IPS DF 4.7 (cell line): ENCODE results near the gene CLDN7.

ENCODE experiments used
- DNase-seq: peaks from one replicate; pipeline ENCODE4 v3.0.0-alpha.2; 2013; ENCODE audit warnings: low spot score; ENCODE audit errors: extremely low read depth

The CLDN7 gene

DNA sequence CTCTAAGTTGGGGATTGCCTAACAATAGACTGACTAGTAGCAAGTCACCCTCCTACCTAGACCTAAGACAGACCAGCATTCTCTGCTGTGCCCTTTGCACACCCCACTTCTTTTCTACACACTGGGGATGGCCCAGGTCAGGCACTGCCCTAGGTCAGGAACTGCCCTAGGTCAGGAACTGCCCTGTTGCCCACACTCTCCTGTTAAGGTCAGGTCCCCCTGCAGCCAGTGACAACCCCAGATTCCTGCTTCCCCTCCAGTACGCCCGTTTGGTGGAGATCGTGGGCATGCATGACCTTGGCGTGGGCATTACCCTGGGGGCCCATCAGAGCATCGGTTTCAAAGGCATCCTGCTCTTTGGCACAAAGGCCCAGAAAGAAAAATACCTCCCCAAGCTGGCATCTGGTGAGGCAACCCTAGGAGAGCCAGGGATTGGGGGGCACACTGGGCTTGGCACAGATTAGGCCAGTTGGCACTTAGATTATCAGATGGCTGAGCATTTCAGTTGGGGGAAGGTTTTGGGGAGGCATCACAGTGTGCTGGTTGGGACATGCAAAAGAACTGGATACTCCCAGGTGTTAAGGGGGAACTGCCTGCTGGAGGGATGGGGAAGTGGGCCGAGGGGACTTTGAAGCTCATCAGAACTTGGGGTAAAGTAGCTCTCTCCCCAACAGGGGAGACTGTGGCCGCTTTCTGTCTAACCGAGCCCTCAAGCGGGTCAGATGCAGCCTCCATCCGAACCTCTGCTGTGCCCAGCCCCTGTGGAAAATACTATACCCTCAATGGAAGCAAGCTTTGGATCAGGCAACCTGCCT is 40.8 kb downstream of the CLDN7 start:
- no peak for DNase-seq

DNA sequence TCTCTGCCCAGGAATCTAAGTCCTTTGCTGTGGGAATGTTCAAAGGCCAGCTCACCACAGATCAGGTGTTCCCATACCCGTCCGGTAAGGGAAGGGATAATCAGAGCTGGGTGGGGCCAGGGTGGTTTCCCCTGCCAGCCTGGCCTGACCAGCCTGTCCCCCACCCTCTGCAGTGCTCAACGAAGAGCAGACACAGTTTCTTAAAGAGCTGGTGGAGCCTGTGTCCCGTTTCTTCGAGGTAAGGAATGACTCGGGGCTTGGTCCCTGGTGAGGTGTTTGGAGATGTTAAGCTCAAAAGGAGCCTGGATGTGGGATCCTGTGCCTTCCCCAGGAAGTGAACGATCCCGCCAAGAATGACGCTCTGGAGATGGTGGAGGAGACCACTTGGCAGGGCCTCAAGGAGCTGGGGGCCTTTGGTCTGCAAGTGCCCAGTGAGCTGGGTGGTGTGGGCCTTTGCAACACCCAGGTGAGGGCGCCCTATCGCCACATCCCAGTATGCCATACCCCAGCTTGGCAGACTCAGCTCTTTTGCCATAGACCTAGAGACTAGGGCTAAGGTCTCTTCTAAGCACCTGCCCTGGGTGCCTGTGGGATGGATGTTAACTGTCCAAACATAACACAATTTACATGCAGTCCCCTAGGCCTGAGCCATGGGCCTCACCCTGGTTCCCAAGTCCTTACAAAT is 41.5 kb downstream of the CLDN7 start:
- DNase-seq: no peak

DNA sequence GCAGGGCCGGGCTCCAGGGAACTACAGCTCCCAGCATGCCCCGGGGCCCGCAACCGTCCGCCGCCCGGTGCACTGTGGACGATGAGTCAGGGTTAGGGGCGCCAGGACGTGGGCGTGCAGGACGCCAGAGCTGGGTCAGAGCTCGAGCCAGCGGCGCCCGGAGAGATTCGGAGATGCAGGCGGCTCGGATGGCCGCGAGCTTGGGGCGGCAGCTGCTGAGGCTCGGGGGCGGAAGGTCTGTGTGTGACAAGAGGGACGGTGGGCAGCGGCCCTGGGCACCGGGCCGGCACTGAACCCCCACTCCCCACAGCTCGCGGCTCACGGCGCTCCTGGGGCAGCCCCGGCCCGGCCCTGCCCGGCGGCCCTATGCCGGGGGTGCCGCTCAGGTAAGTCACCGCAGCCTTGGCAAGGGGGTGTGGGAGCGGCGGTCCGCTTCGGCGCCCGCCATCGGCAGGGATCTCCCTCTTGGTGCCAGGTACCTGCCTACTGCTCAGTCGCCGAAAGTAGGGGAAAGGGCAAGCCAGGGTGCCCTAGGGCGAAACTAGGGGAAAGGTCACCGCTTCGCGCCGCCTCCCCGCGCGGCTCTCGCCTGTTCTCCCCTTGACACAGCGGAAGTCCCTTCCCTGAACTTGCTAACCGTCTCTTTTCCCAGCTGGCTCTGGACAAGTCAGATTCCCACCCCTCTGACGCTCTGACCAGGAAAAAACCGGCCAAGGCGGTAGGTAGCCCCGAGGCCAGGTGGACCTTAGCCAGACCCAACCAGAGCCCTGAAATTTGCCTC is 42.3 kb downstream of the CLDN7 start, which contains the start of the genes ACADVL and DLG4:
ACADVL (plus strand) TSS at position 127 of the 781 bp plus-strand sequence; CDS start at position 174, 47 bp downstream.
DLG4 (minus strand) TSS at position 25 of the 781 bp plus-strand sequence.
- no peak for DNase-seq

DNA sequence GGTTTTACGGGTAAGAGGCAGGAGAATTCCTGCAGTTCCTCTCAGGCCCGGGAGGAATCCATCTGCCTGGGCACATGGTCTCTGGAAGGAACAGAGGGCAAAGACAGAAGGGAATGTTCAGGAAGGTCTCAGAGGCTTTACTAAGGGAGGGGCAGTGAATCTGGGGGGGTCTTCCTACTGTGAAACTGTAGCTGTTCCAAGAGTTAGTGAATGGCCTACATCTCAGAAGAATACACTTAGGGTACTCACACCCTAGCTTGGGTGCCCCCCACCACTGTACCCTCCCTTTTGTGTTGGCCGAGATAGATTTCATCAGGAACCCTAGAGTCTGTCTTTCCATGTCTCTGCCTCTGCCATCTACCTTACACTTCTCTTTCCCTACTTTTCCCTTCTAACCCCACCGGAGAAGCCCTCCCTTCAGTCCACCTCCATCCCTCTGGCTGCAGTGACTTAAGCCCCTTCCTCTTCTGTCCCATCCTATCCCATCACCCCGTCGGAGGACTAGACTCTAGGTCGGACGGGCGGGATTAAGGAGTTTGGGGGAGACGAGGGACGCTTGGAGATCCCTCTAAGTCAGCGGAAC is 43.0 kb downstream of the CLDN7 start:
- no peak for DNase-seq

DNA sequence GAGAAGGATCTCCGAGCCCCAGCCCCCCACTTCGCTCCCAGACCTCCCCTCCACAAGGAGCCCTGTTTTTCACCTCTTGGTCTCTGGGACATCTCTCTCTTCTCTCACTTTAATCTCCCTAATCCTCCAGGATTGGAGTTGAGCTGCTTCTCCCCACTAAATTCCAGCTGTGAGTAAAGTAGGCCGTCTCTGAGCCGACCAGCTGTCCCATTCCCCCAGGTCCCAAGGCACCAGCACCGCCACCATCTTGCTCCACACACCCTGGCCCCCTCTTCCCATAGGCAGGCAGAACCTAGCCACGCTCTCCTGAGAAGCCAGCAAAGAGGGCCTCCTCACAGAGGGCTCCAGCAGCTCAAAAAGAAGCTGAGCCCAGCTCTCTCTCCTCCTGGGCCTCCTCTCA is 43.5 kb downstream of the CLDN7 start:
- DNase-seq: no peak

DNA sequence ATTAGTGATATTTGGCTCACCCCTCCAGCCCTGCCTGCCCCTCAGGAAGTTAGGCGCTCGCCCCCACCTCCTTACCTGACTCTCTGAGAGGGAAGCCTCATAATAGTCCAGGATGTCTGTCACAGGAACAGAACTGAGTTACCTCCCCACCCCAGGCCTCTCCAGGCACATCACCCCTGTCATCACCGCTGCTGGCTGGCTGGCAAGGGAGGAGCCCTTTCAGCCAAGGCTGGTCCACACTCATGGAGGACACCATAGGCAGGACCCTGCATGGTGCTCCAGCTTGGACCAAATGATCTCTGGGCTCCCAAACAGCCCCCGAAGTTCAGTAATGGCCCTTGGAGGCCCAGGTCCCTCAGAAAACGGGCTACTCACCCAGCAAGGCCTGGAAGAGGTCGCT is 44.1 kb downstream of the CLDN7 start:
- no peak for DNase-seq

DNA sequence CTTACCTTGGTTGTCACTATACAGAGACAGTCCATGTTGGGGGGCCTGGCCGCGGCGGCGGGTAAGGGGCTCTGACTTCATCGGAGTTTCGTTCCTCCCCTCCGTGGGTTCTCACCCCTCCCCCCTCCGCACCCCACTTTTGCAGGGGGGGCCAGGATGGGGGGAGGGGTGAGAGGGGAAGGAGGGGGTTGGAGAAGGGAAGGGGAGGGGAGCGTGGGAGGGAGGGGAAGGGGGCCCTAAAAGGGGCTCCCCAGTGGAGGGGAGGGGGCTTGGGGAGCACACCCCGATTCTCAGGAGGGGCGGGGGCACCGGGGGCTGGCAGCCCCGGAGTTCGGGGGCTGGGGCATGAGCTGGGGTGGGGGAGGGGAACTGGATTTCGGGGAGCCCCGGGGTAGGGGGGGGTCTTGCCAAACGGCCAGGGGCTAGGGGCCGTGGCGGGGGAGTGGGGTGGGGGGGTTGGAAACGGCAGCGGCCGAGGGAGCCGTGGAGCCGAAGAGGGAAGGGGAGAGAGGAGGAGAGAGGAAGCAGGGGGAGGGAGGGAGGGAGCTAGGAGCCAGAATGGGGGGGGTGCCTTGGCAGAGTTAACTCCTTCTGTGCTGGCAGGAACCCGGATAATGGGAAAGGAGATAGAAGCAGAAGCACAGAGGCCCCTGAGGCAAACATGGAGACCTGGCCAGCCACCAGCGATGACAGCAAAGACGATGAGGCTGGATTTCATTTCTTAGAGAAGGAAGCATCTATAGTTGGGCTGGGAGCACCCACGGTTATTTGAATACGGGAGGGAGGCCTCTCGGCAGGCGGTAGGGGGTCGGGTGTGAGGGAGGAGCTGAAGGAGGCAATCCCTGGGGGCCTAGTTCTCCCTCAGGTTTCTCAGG is 44.9 kb downstream of the CLDN7 start:
- no peak for DNase-seq

DNA sequence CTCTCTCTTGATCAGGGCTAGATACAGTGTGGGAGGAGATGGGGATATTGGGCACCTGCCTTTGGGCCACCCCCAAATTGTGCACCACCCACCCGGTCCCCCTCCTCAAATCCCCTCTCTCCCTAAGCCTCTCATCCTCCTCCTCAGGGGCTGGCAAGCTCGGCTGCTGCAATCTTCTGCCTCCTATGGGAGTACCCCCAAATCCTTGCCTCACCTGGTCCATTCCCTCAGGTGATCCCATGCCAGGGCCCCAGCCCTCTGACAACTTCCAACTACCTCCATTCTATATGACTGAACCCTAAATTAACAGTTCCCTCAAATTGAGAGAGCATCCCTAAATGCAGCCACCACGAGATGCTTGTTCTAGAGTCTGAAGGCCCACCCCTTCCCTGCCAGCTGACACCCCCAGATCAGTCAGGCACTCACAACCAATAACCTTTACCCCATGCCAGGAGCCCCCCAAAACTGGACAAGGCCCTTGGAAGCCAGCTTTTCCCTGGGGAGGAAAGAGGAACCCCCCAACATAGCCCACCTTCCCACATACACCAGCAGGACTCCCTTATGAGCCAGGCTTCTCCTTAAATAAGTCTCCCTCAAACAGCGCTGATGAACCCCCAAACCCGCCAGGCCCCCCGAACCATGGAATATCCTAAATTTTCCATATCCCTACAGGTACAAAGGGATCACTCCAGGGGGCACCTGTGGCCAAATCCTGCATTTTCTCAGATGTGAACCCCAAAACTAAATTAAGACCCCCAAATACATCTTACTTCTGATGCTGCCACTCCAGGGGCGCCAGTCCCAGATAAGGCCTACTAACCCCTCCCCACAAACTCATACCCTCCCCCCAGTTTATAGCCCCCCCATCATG is 45.8 kb downstream of the CLDN7 start:
- DNase-seq: no peak

DNA sequence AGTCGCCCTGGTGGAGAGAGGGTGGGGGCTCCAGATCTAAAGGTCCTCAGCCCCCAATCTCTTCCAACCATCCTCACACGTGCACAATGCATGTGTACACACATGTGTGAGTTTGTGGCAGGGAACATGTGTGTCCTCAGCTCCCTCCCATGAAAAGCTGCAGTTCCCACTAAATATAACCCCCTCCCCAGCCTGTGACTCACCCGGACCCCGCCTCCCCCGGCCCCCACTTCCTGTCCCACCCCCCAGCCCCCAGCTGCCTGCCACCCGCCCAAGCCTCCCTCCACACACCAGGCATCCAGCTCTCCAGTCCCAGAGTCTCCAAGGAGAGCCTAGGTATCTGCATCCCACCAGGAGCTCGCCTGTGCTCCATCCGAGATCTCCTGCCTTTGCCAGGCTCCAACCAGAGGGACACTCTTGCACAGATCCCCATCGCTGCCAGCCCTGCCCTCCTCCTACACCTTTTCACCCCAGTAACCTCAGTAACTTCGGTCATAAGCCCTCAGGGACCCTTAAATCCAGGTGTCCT is 46.6 kb downstream of the CLDN7 start:
- DNase-seq: no peak

DNA sequence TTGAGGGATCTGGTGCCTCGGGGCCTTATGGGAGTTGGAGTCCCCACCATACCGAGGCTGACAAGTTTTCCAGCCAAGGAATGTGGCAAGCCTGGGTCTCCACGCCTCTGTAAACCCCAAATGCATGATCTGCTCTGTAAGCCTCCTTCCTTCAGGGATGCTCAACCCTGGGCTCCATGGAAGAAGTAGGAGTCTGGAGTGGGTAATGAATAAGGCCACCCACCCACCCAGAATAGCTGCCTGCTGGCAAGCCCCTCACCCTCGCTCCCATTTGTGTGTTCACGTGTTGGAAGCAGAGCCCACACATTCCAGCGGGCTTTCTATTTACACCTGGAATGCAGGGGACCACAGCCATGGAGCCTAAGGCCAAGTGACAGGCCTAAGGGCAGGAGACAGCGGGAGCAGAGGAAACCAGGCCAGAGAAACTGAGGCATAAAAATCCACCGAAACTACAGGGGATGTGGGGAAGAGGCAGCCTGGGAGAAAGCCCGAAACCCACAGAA is 47.1 kb downstream of the CLDN7 start:
- no peak for DNase-seq

DNA sequence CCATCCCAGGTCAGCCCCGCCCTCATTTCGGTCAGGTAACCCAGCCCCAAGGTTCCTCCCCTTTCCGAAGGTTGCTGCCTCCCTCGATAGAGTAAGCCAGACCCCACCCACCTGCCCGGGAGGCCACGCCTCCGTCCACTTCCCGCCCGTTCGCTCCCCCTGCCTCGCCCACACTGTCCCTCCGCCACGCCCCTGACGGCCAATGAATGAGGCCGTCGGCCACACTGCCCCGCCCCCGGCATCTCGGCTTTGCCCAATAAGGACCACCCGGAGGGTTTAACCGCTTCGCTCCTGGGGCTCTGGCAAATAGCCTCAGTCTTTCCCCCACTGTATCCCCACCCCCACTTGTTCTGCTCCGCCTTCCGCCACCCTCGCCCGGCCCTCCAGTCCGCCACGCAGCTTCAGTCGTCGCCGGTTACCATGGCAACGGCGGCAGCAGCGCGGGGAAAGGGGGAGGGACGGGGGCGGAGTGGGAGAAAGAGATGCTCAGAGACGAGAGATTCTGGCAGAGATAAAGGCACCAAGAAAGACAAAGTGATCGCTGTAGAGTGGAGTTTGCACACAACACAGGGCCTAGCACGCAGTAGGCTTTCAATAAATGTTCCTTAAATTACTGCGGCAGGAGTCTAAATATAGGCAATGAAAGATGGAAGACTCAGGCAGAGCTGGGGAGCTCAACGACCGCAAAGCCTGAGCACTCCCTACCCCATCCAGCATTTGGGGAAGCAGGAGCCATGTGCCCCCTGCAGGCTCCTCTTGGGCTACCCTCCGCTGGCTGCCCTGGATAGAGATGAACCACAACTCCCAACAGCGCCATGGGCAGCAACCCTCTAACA is 47.8 kb downstream of the CLDN7 start:
- DNase-seq: no peak

DNA sequence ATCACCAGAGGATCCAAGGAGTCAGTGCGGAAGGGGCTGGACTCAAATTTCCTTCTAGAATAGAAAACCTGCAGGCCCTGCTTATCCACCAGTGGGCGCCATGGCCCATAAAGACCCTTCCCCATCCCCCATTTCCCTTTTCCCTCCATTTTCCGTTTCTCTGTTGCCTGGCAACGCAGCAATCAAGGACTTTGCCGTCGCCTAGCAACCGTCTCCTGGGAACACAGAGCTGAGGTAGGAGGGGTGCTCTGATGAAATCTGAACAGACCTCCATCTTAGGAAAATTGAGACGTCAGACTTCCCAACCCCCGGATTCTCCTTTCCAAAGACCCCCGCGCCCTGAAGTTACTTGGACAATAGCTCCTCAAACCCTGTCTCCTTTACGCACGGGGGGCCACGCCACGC is 48.4 kb downstream of the CLDN7 start:
- peak; percentile 100 for DNase-seq

DNA sequence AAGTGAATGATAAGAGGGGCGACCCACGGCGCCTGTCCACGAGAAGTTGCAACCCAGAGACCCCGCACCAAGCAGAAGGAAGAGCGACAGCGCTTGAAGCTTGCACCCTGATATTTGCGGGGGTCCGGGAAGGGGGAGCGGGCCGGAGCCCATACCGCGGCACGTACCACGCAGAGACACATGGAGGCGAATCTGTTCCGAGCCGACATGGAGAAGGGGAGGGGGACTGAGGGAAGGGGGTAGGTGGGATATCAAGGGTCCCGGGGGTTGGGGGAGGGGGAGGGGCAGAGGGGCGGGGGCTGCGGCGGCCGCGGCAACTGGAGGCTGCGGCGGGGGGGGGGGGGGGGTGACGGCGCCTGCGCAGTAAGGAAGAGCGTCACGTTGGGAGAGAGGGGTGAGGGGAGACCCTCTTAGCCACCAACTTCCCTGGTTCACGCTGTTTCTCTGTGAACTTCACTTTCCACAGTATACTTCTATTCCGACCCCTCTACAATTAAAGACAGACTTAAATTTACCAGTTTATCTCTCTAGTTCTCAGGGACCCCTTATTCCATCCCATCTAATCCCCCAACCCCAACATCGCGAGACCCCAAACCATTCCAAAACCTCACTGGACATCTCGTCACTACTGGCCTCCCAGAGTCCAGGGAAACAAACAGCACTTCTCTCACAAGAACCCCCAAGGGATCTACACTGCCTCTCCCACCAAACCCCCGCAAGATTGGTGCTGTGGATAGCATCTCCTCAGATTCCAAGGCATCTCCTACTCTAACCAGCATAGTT is 50.6 kb downstream of the CLDN7 start:
- DNase-seq: no peak
